H1 (cell line): ENCODE data around the gene P2RX2. TPM values are rescaled to one million over a fixed set of nuclear protein-coding genes. Genes with fewer than 3 reads are reported as not detected.

Experiments
- CTCF ChIA-PET: fragments of 300-600 bp; sonication (Branson Sonifier 250); formaldehyde crosslinking; loops from one replicate; lab custom pipeline; 2021; ENCODE audit not compliant: partially characterized antibody; lab: Charles Lee
- POLR2A ChIA-PET: fragments of 300-600 bp; sonication (Branson Sonifier 250); formaldehyde crosslinking; loops from one replicate; lab custom pipeline; 2021; ENCODE audit warnings: inconsistent platforms; ENCODE audit not compliant: partially characterized antibody; lab: Charles Lee
- DNase-seq, 2 experiments: peaks; one replicate each; pipeline versions ENCODE4 v3.0.0 to v3.0.0-alpha.2; 2010 to 2022; ENCODE audit warnings: low spot score in 2 of 2, low read depth in 1 of 2, mixed read lengths in 1 of 2
- FAIRE-seq: peaks from 2 replicates; lab custom pipeline; 2011; peaks lifted over from hg19 to GRCh38; lab: Jason Lieb, UNC
- H2AFZ ChIP-seq: 2 replicates; pipeline ENCODE4 v1.8.1; 2012; ENCODE audit warnings: low read length, inconsistent platforms
- H2AK5ac ChIP-seq: 2 replicates; pipeline ENCODE4 v1.6.1; 2013; ENCODE audit warnings: low read depth, low read length
- H2BK120ac ChIP-seq: replicated peaks from 2 replicates; pipeline ENCODE3; 2013; ENCODE audit warnings: low read depth, low read length, inconsistent platforms
- H2BK12ac ChIP-seq: 2 replicates; pipeline ENCODE4 v1.6.1; 2013; ENCODE audit warnings: low read depth, low read length
- H2BK15ac ChIP-seq: 2 replicates; pipeline ENCODE4 v1.6.1; 2013; ENCODE audit warnings: low read length
- H2BK20ac ChIP-seq: 2 replicates; pipeline ENCODE4 v1.6.1; 2013; ENCODE audit warnings: low read length
- H2BK5ac ChIP-seq: 2 replicates; pipeline ENCODE4 v1.6.1; 2013; ENCODE audit warnings: low read depth, low read length
- H3K14ac ChIP-seq: 2 replicates; pipeline ENCODE4 v1.6.1; 2013; ENCODE audit warnings: inconsistent platforms; ENCODE audit not compliant: insufficient read length
- H3K18ac ChIP-seq: 2 replicates; pipeline ENCODE4 v1.6.1; 2013; ENCODE audit warnings: low read length; ENCODE audit errors: extremely low read depth
- H3K23ac ChIP-seq: 2 replicates; pipeline ENCODE4 v1.6.1; 2013; ENCODE audit warnings: inconsistent platforms; ENCODE audit not compliant: insufficient read length
- H3K23me2 ChIP-seq: 2 replicates; pipeline ENCODE4 v1.6.1; 2013; ENCODE audit warnings: low read depth, low read length
- H3K27ac ChIP-seq: 2 replicates; pipeline ENCODE4 v1.6.1; 2011; ENCODE audit warnings: low read depth, low read length, inconsistent platforms
- H3K27me3 ChIP-seq, 4 experiments: replicated peaks in 1 of 4; 1 replicate in 1 of 4; 2 replicates in 3 of 4; pipeline versions ENCODE4 v1.6.1 to v1.8.1; 2011 to 2013; ENCODE audit warnings: low read length in 3 of 4, mild to moderate bottlenecking in 3 of 4, inconsistent platforms in 2 of 4, mixed read lengths in 2 of 4, moderate library complexity in 1 of 4; ENCODE audit not compliant: control insufficient read depth in 3 of 4, insufficient read depth in 3 of 4; ENCODE audit errors: extremely low read depth in 1 of 4
- H3K36me3 ChIP-seq, 4 experiments: 2 replicates each; pipeline versions ENCODE4 v1.6.1 to v1.8.1; 2011 to 2013; ENCODE audit warnings: mild to moderate bottlenecking in 4 of 4, low read length in 3 of 4, moderate library complexity in 2 of 4, control low read depth in 1 of 4, inconsistent platforms in 1 of 4; ENCODE audit not compliant: insufficient read depth in 4 of 4, control insufficient read depth in 2 of 4
- H3K4ac ChIP-seq: replicated peaks from 2 replicates; pipeline ENCODE3; 2013; ENCODE audit warnings: low read length, low read depth, mixed read lengths, inconsistent platforms; ENCODE audit not compliant: insufficient read length
- H3K4me1 ChIP-seq, 4 experiments: replicated peaks in 1 of 4; 1 replicate in 1 of 4; 2 replicates in 3 of 4; pipeline versions ENCODE4 v1.6.1 to v1.8.1; 2011 to 2013; ENCODE audit warnings: low read length in 3 of 4, inconsistent platforms in 2 of 4, mixed read lengths in 1 of 4; ENCODE audit not compliant: insufficient read depth in 4 of 4, control insufficient read depth in 3 of 4
- H3K4me2 ChIP-seq, 2 experiments: 2 replicates each; pipeline versions ENCODE4 v1.6.1 to v1.8.1; 2011 to 2013; ENCODE audit warnings: low read depth in 2 of 2, low read length in 2 of 2, control low read depth in 1 of 2, inconsistent platforms in 1 of 2, mild to moderate bottlenecking in 1 of 2; ENCODE audit not compliant: insufficient read depth in 1 of 2
- H3K4me3 ChIP-seq, 4 experiments: fragments of 200-600, 300-600 bp in 1 of 4; sonication (generic), shearing (Covaris generic), sonication (Bioruptor Twin) in 1 of 4; 2 replicates each; pipeline versions ENCODE4 v1.5.1 to v1.8.1; 2011 to 2016; ENCODE audit warnings: low read length in 4 of 4, low read depth in 3 of 4, control low read depth in 2 of 4, inconsistent platforms in 2 of 4, mild to moderate bottlenecking in 2 of 4, mixed read lengths in 1 of 4, moderate library complexity in 1 of 4; ENCODE audit not compliant: insufficient read depth in 2 of 4; ENCODE audit errors: extremely low read depth in 1 of 4
- H3K56ac ChIP-seq: replicated peaks from 2 replicates; pipeline ENCODE3; 2013; ENCODE audit warnings: low read depth, mild to moderate bottlenecking, mixed read lengths, low read length, inconsistent platforms; ENCODE audit not compliant: insufficient read length
- H3K79me1 ChIP-seq: 2 replicates; pipeline ENCODE4 v1.6.1; 2013; ENCODE audit warnings: low read depth, low read length, control low read depth
- H3K79me2 ChIP-seq, 2 experiments: 2 replicates each; pipeline versions ENCODE4 v1.6.1 to v1.8.1; 2012 to 2013; ENCODE audit warnings: low read length in 2 of 2, mild to moderate bottlenecking in 2 of 2, inconsistent platforms in 1 of 2; ENCODE audit not compliant: insufficient read depth in 2 of 2, control insufficient read depth in 1 of 2
- H3K9ac ChIP-seq, 4 experiments: replicated peaks in 1 of 4; 1 replicate in 1 of 4; 2 replicates in 3 of 4; pipeline versions ENCODE4 v1.6.1 to v1.8.1; 2011 to 2013; ENCODE audit warnings: low read depth in 3 of 4, low read length in 3 of 4, control low read depth in 2 of 4, mild to moderate bottlenecking in 2 of 4, moderate library complexity in 2 of 4, inconsistent platforms in 1 of 4; ENCODE audit errors: extremely low read depth in 1 of 4
- H3K9me3 ChIP-seq, 2 experiments: 2 replicates each; pipeline versions ENCODE4 v1.6.1 to v1.8.1; 2012 to 2013; ENCODE audit warnings: mild to moderate bottlenecking in 2 of 2, moderate library complexity in 2 of 2, control low read depth in 1 of 2, inconsistent platforms in 1 of 2, low read depth in 1 of 2, low read length in 1 of 2, mixed read lengths in 1 of 2; ENCODE audit not compliant: insufficient read depth in 2 of 2
- H4K20me1 ChIP-seq, 2 experiments: replicated peaks in 1 of 2; 2 replicates each; pipeline versions ENCODE3 to v1.8.1; 2011 to 2013; ENCODE audit warnings: inconsistent platforms in 2 of 2, low read length in 2 of 2, mild to moderate bottlenecking in 1 of 2; ENCODE audit not compliant: insufficient read depth in 2 of 2, control insufficient read depth in 1 of 2
- H4K5ac ChIP-seq: 2 replicates; pipeline ENCODE4 v1.6.1; 2013; ENCODE audit warnings: low read length, low read depth, mixed read lengths, inconsistent platforms; ENCODE audit not compliant: insufficient read length
- H4K8ac ChIP-seq: 2 replicates; pipeline ENCODE4 v1.8.0; 2013; ENCODE audit warnings: mild to moderate bottlenecking, moderate library complexity, low read length, inconsistent platforms; ENCODE audit not compliant: insufficient read depth; ENCODE audit errors: extremely low read depth
- H4K91ac ChIP-seq: replicated peaks from 2 replicates; pipeline ENCODE3; 2013; ENCODE audit warnings: low read length, mixed read lengths, inconsistent platforms; ENCODE audit not compliant: insufficient read length
- BCL11A ChIP-seq, 2 experiments: IDR thresholded peaks; one replicate each; pipeline ENCODE4 v1.6.1; 2011; ENCODE audit warnings: low read depth in 2 of 2, low read length in 2 of 2, mild to moderate bottlenecking in 2 of 2
- HDAC2 ChIP-seq, 2 experiments: fragments of 300-600 bp in 1 of 2; sonication (generic) in 1 of 2; IDR thresholded peaks; 2 replicates each; pipeline ENCODE4 v1.6.1; 2011 to 2012; ENCODE audit warnings: low read depth in 2 of 2, low read length in 2 of 2, mild to moderate bottlenecking in 2 of 2, moderate library complexity in 2 of 2, borderline replicate concordance in 1 of 2, inconsistent platforms in 1 of 2
- KDM5A ChIP-seq: fragments of 200-600 bp; IDR thresholded peaks from 2 replicates; pipeline ENCODE4 v1.7.1; 2012; ENCODE audit warnings: mild to moderate bottlenecking, low read length, inconsistent platforms, mixed read lengths
- RBBP5 ChIP-seq: IDR thresholded peaks from 2 replicates; pipeline ENCODE4 v1.7.1; 2012; ENCODE audit warnings: low read depth, mild to moderate bottlenecking, inconsistent platforms, low read length, moderate library complexity, borderline replicate concordance
- SIN3A ChIP-seq, 2 experiments: IDR thresholded peaks in 1 of 2; conservative IDR thresholded peaks in 1 of 2; 2 replicates each; pipeline ENCODE4 v1.6.1; 2011 to 2012; ENCODE audit warnings: low read length in 2 of 2, improper control_type of control experiment in 1 of 2, low read depth in 1 of 2, mild to moderate bottlenecking in 1 of 2
- SIX5 ChIP-seq: IDR thresholded peaks from 2 replicates; pipeline ENCODE4 v1.6.1; 2011; ENCODE audit warnings: mild to moderate bottlenecking, low read depth, low read length
- SP1 ChIP-seq: IDR thresholded peaks from 2 replicates; pipeline ENCODE4 v1.6.1; 2011; ENCODE audit warnings: low read depth, low read length
- SP4 ChIP-seq: IDR thresholded peaks from 2 replicates; pipeline ENCODE4 v1.6.1; 2012; ENCODE audit warnings: low read length, inconsistent platforms
- ZNF274 ChIP-seq: IDR thresholded peaks from 2 replicates; pipeline ENCODE4 v1.7.0; 2012; ENCODE audit warnings: low read length, borderline replicate concordance; ENCODE audit errors: extremely low read depth
- WGBS, 2 experiments: shearing (Covaris generic) in 1 of 2; methylation state at CpG; one replicate each; pipeline versions ENCODE4 v1.1.6 to v1.1.7; 2013 to 2015; ENCODE audit warnings: low lambda C conversion rate in 2 of 2, mixed read lengths in 2 of 2, inconsistent platforms in 1 of 2, low coverage in 1 of 2, missing lambda C conversion rate in 1 of 2; ENCODE audit not compliant: insufficient replicate concordance in 2 of 2, insufficient coverage in 1 of 2, insufficient read length in 1 of 2; ENCODE audit errors: extremely low coverage in 1 of 2, missing lambda C conversion rate in 1 of 2; 5-methylcytosine and 5-hydroxymethylcytosine counted together
- polyA plus RNA-seq, 7 experiments: library from polyadenylated mRNA; depleted of rRNA in 3 of 7; stranded (reverse) in 5 of 7; unstranded in 2 of 7; fragments of >200 nt in 5 of 7; fragments of 200-250 nt in 2 of 7; gene quantifications; 1 replicate in 5 of 7; 2 replicates in 1 of 7; 4 replicates in 1 of 7; pipeline versions ENCODE4 v1.2.1 to v1.2.3, GENCODE V29; 2011 to 2013; ENCODE audit warnings: missing spikeins in 2 of 7, mixed read lengths in 2 of 7
- total RNA-seq: library from RNA; stranded (reverse); fragmentation: NEBNext Ultra II Directional; extraction: Animal tissue kit (Norgen Biotek cat#: 25700); gene quantifications from 2 replicates; pipeline ENCODE4 v1.2.1, GENCODE V29; 2021
- TF ChIP-seq, protein P1 (sequence below): IDR thresholded peaks from 2 replicates; pipeline ENCODE4 v1.6.1; 2012; ENCODE audit warnings: low read length, inconsistent platforms

The P2RX2 gene
- total and polyA plus RNA-seq, 2 of the 8 experiments (the other 6 are each of a cell fraction or from before 2014, with no cell fraction given), result 0.84 to 2.2 TPM

GRCh38 chr12:132640936-132641335 is 22.4 kb downstream of the P2RX2 start:
- POLR2A ChIA-PET, result interaction anchor here (0.9 to 1.8 kb wide), 4 partner anchors 11 to 17 kb away, joined by 3 to 7 read pairs (median 3); no protein-coding TSS in a partner anchor
- peaks cover 37 to 69% (median 58%) of the 10 kb centered on the region in 4 experiments for H3K36me3 ChIP-seq
- DNase-seq, result no peak

More at GRCh38 chr12:132640936-132641335, 22.4 kb downstream of the P2RX2 start:
- no peaks in the 10 kb centered on the region for H3K9me3 ChIP-seq
- H2BK20ac ChIP-seq, result no peak overlapping the region
- 96% methylated on average over 10 of the region's 10 CpGs; no CpG with 5 or more reads in 1 of the 2 experiments for WGBS, 2 experiments
- no peak overlapping the region for H3K27ac ChIP-seq
- H4K5ac ChIP-seq, result no peak overlapping the region
- H3K4me1 ChIP-seq, result no peaks in the 10 kb centered on the region
- H2BK120ac ChIP-seq, result no peak overlapping the region
- H2AFZ ChIP-seq, result no peak overlapping the region
- H3K79me1 ChIP-seq, result no peaks in the 10 kb centered on the region; the same call in 1 of the 2 replicates
- no peak overlapping the region for H2AK5ac ChIP-seq
- no peaks in the 10 kb centered on the region for H3K79me2 ChIP-seq
- H3K23me2 ChIP-seq, result no peaks in the 10 kb centered on the region
- no peak overlapping the region for H2BK12ac ChIP-seq
- no peak overlapping the region for H2BK15ac ChIP-seq
- no peak overlapping the region for H3K4me3 ChIP-seq
- H2BK5ac ChIP-seq, result no peak overlapping the region
- no peak overlapping the region for H3K9ac ChIP-seq
- peaks cover 5 to 31% of the 10 kb centered on the region in 2 experiments for H4K20me1 ChIP-seq
- no peak overlapping the region for H3K56ac ChIP-seq
- no peaks in the 10 kb centered on the region for H3K27me3 ChIP-seq
- H3K4ac ChIP-seq, result no peak overlapping the region
- FAIRE-seq, result no peak
- H4K8ac ChIP-seq, result no peak overlapping the region
- TF ChIP-seq, protein P1, sequence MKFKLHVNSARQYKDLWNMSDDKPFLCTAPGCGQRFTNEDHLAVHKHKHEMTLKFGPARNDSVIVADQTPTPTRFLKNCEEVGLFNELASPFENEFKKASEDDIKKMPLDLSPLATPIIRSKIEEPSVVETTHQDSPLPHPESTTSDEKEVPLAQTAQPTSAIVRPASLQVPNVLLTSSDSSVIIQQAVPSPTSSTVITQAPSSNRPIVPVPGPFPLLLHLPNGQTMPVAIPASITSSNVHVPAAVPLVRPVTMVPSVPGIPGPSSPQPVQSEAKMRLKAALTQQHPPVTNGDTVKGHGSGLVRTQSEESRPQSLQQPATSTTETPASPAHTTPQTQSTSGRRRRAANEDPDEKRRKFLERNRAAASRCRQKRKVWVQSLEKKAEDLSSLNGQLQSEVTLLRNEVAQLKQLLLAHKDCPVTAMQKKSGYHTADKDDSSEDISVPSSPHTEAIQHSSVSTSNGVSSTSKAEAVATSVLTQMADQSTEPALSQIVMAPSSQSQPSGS, result no peak
- TF ChIP-seq KDM5A (no peak), BCL11A (IDR thresholded peaks at IDR 0.05; ENCODE audit: low read depth in 2 of 2, low read length in 2 of 2) (no peak), SP4 (no peak), ZNF274 (no peak), HDAC2 (IDR thresholded peaks at IDR 0.05; ENCODE audit: borderline replicate concordance in 1 of 2, low read depth in 2 of 2, low read length in 2 of 2) (no peak), RBBP5 (no peak), SP1 (no peak), SIN3A (conservative IDR thresholded peaks at IDR 0.05 in 1 of 2, IDR thresholded peaks at IDR 0.05 in 1 of 2; ENCODE audit: low read depth in 1 of 2, low read length in 2 of 2) (no peak), SIX5 (no peak)
- no peak overlapping the region for H3K4me2 ChIP-seq
- H3K18ac ChIP-seq, result no peak overlapping the region; the same call in 1 of the 2 replicates
- H3K14ac ChIP-seq, result no peak overlapping the region
- CTCF ChIA-PET, result interaction anchor here (1.0 to 9.3 kb wide), 3 partner anchors 7 to 24 kb away, joined by 3 to 61 read pairs (median 28); no protein-coding TSS in a partner anchor
- no peak overlapping the region for H4K91ac ChIP-seq
- no peak overlapping the region for H3K23ac ChIP-seq
